K562 (cell line): ENCODE data around the gene E2F2. TPM values are rescaled to one million over a fixed set of nuclear protein-coding genes. Genes with fewer than 3 reads are reported as not detected.

ENCODE experiments used
- CCNT2 ChIP-seq: IDR thresholded peaks from 2 replicates; pipeline ENCODE4 v1.6.1; 2011; ENCODE audit warnings: borderline replicate concordance, low read depth, mild to moderate bottlenecking, moderate library complexity, mixed read lengths, low read length; ENCODE audit not compliant: insufficient read length; ENCODE audit errors: extremely low read depth
- MYNN ChIP-seq, 2 experiments: sonication (generic); formaldehyde crosslinking in 1 of 2; IDR thresholded peaks; 2 replicates each; pipeline versions ENCODE4 v1.5.0 to v1.6.1; 2016 to 2020; ENCODE audit warnings: antibody characterized with exemption in 1 of 2, missing genetic modification reagents in 1 of 2
- NFIX ChIP-seq: fragments of 250-450 bp; sonication (Bioruptor Pico); IDR thresholded peaks from 2 replicates; pipeline ENCODE4 v1.4.0; 2020; ENCODE audit warnings: low read depth, mild to moderate bottlenecking, moderate library complexity
- NFXL1 ChIP-seq: fragments of 450-650 bp; formaldehyde crosslinking; IDR thresholded peaks from 2 replicates; pipeline ENCODE4 v1.4.0; 2021; ENCODE audit warnings: mild to moderate bottlenecking
- NRF1 ChIP-seq, 2 experiments: fragments of 450-650 bp; IDR thresholded peaks in 1 of 2; conservative IDR thresholded peaks in 1 of 2; 2 replicates each; pipeline ENCODE4 v1.6.1; 2014; ENCODE audit warnings: mild to moderate bottlenecking in 2 of 2
- U2AF1 ChIP-seq: fragments of 200-400 bp; formaldehyde crosslinking; optimal IDR thresholded peaks from 2 replicates; pipeline ENCODE3; 2017; ENCODE audit warnings: mild to moderate bottlenecking, low read depth, low read length, moderate library complexity
- ZNF217 ChIP-seq: sonication (generic); formaldehyde crosslinking; IDR thresholded peaks from 2 replicates; pipeline ENCODE4 v1.8.0; 2022; ENCODE audit warnings: mild to moderate bottlenecking, missing genetic modification reagents
- polyA plus RNA-seq, 8 experiments: library from polyadenylated mRNA; depleted of rRNA in 4 of 8; stranded (reverse) in 5 of 8; unstranded in 3 of 8; fragments of >200 nt; fragmentation: Nextera tagmentation in 2 of 8; fragmentation: Illumina TruSeq in 1 of 8; extraction: Ambion mirVana in 2 of 8; extraction: Trizol in 1 of 8; gene quantifications; 2 replicates each; pipeline versions ENCODE4 v1.2.1 to v1.2.3, GENCODE V29; 2011 to 2014; ENCODE audit warnings: inconsistent platforms in 1 of 8, missing spikeins in 1 of 8
- total RNA-seq, 7 experiments: library from RNA; depleted of rRNA in 6 of 7; stranded (reverse); fragments of >200 nt in 6 of 7; fragmentation: Illumina TruSeq in 2 of 7; extraction: Trizol in 2 of 7; gene quantifications; 2 replicates each; pipeline versions ENCODE4 v1.2.1 to v1.2.3, GENCODE V29; 2011 to 2021; ENCODE audit warnings: low replicate concordance in 1 of 7
- TF ChIP-seq, protein P1 (sequence below), 2 experiments: fragments of 450-650 bp; formaldehyde crosslinking in 1 of 2; IDR thresholded peaks; 2 replicates each; pipeline versions ENCODE4 v1.4.0 to v1.6.1; 2014 to 2020; ENCODE audit warnings: mild to moderate bottlenecking in 2 of 2, borderline replicate concordance in 1 of 2, low read depth in 1 of 2
- TF ChIP-seq, protein P2 (sequence below): fragments of 250-450 bp; sonication (Bioruptor Pico); IDR thresholded peaks from 2 replicates; pipeline ENCODE4 v1.8.0; 2022; ENCODE audit warnings: moderate library complexity, mild to moderate bottlenecking, inconsistent platforms
- TF ChIP-seq, protein P3 (sequence below): fragments of 450-650 bp; IDR thresholded peaks from 2 replicates; pipeline ENCODE4 v1.7.1; 2018; ENCODE audit warnings: mild to moderate bottlenecking, low read depth; ENCODE audit not compliant: partially characterized antibody

The E2F2 gene
- total and polyA plus RNA-seq, 9 of the 15 experiments (the other 6 are each of a cell fraction or from before 2014, with no cell fraction given): 3.1 to 25.3 (median 11.4) TPM

DNA sequence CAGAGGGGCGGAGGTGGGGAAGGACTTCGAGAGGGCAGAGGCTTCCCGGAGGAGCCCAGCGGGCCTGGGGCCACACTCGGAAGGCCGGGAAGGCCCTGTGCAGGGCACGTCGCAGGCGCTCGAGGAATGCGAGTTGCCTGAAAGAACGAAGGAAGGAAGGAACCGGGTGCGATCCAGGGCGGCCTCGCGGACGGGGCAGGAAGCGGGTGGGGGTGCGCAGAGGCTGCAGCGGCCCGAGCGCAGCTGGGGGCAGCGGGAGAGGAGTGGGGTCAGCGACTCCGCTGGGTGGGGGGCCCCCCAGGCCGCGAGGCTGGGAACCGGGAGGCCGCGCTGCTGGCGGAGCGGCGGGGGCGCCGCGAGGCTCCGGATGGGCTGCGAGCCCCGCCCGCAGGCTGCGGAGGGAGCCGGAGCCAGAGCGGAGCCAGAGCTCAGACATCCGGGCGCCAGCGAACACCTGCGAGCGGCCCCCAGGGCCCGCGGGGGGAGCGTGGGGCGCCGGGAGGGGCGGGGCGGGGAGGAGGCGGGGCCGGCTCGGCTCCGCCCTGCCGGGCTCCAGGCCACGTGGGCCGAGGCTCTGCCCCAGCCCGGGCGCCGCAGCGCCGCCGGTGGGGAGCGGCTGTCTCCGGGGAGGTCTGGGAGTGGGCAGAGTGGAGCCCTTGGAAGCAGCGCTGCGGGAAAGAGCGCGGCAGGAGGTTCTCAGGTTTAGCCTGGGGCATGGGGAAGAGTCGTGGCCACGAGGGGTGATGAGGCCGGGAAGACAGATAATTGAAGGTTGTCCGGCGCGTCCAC, 23.6 kb upstream of the E2F2 start (continued):
- TF ChIP-seq, protein P1, sequence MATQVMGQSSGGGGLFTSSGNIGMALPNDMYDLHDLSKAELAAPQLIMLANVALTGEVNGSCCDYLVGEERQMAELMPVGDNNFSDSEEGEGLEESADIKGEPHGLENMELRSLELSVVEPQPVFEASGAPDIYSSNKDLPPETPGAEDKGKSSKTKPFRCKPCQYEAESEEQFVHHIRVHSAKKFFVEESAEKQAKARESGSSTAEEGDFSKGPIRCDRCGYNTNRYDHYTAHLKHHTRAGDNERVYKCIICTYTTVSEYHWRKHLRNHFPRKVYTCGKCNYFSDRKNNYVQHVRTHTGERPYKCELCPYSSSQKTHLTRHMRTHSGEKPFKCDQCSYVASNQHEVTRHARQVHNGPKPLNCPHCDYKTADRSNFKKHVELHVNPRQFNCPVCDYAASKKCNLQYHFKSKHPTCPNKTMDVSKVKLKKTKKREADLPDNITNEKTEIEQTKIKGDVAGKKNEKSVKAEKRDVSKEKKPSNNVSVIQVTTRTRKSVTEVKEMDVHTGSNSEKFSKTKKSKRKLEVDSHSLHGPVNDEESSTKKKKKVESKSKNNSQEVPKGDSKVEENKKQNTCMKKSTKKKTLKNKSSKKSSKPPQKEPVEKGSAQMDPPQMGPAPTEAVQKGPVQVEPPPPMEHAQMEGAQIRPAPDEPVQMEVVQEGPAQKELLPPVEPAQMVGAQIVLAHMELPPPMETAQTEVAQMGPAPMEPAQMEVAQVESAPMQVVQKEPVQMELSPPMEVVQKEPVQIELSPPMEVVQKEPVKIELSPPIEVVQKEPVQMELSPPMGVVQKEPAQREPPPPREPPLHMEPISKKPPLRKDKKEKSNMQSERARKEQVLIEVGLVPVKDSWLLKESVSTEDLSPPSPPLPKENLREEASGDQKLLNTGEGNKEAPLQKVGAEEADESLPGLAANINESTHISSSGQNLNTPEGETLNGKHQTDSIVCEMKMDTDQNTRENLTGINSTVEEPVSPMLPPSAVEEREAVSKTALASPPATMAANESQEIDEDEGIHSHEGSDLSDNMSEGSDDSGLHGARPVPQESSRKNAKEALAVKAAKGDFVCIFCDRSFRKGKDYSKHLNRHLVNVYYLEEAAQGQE (IDR thresholded peaks at IDR 0.05; ENCODE audit: borderline replicate concordance): peak; percentile 84
- TF ChIP-seq, protein P1 (CRISPR knock-in tag; IDR thresholded peaks at IDR 0.05; ENCODE audit: low read depth): no peak
- TF ChIP-seq CCNT2: peak; percentile 97
- TF ChIP-seq U2AF1: no peak
- no peak for TF ChIP-seq NFXL1 (CRISPR knock-in tag)
- peak in 1 of 2 experiments; percentile 40; a peak in 2 of 4 replicates for TF ChIP-seq NRF1 (conservative IDR thresholded peaks at IDR 0.05 in 1 of 2, IDR thresholded peaks at IDR 0.05 in 1 of 2)
- TF ChIP-seq, protein P2, sequence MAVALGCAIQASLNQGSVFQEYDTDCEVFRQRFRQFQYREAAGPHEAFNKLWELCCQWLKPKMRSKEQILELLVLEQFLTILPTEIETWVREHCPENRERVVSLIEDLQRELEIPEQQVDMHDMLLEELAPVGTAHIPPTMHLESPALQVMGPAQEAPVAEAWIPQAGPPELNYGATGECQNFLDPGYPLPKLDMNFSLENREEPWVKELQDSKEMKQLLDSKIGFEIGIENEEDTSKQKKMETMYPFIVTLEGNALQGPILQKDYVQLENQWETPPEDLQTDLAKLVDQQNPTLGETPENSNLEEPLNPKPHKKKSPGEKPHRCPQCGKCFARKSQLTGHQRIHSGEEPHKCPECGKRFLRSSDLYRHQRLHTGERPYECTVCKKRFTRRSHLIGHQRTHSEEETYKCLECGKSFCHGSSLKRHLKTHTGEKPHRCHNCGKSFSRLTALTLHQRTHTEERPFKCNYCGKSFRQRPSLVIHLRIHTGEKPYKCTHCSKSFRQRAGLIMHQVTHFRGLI (CRISPR knock-in tag): no peak
- TF ChIP-seq MYNN (IDR thresholded peaks at IDR 0.05): no peak
- no peak for TF ChIP-seq MYNN (CRISPR knock-in tag; IDR thresholded peaks at IDR 0.05)
- no peak for TF ChIP-seq ZNF217 (CRISPR knock-in tag)
- TF ChIP-seq, protein P3, sequence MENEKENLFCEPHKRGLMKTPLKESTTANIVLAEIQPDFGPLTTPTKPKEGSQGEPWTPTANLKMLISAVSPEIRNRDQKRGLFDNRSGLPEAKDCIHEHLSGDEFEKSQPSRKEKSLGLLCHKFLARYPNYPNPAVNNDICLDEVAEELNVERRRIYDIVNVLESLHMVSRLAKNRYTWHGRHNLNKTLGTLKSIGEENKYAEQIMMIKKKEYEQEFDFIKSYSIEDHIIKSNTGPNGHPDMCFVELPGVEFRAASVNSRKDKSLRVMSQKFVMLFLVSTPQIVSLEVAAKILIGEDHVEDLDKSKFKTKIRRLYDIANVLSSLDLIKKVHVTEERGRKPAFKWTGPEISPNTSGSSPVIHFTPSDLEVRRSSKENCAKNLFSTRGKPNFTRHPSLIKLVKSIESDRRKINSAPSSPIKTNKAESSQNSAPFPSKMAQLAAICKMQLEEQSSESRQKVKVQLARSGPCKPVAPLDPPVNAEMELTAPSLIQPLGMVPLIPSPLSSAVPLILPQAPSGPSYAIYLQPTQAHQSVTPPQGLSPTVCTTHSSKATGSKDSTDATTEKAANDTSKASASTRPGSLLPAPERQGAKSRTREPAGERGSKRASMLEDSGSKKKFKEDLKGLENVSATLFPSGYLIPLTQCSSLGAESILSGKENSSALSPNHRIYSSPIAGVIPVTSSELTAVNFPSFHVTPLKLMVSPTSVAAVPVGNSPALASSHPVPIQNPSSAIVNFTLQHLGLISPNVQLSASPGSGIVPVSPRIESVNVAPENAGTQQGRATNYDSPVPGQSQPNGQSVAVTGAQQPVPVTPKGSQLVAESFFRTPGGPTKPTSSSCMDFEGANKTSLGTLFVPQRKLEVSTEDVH: no peak
- TF ChIP-seq NFIX: no peak
